ENCODE results near the gene ARL5B.

DNA sequence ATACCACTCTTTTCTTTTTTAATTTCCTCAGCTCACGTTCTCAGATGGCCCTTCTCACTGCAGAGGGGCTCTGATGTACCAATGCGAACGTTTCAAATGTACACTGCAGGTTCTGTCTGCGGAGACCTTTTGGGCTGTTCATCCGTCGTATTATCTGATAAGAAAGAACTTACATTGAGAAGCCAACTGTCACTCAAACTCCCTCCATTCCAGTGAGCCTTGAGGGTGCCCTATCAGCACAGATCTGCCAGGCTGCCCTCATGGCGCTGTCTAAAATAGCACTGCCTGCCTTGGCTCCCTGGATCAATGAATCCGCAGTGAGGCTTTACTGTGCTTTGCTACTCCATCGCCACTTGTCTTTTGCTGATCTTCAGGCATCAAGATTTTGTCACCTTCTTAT, 61.8 kb downstream of the ARL5B start:
- TF ChIP-seq CTCF (IDR thresholded peaks at IDR 0.05): no peak
- no peak for TF ChIP-seq POLR2A (IDR thresholded peaks at IDR 0.05)
